T1000 (cell line): Measurements from ENCODE around the gene NFIC.
A peak's percentile ranks its signal among the peaks of the same experiment; 100 is the strongest.
"Not testable (repeated sequence)": the region's sequence is repeated elsewhere in the genome, so short reads cannot be mapped to it uniquely, and the experiment has no call there.

Experiments used
- DNase-seq: peaks from one replicate; lab custom pipeline; 2025; ENCODE audit warnings: mixed read lengths; lab: John Stamatoyannopoulos, UW

NFIC gene

GRCh38 chr19:3421656-3422055 is 55.3 kb downstream of the NFIC start:
- not testable (repeated sequence) for DNase-seq

GRCh38 chr19:3423183-3423829 is 56.9 kb downstream of the NFIC start:
- no peak for DNase-seq

- no peak for DNase-seq
Observed at GRCh38 chr19:3426433-3426832, 60.0 kb downstream of the NFIC start.

- DNase-seq, result not testable (repeated sequence)
Observed at GRCh38 chr19:3430366-3430680, 63.9 kb downstream of the NFIC start.

GRCh38 chr19:3431760-3432397 is 65.5 kb downstream of the NFIC start:
- DNase-seq, result no peak

GRCh38 chr19:3433313-3433712 is 66.9 kb downstream of the NFIC start:
- no peak for DNase-seq

- no peak for DNase-seq
Observed at GRCh38 chr19:3433805-3434540, 67.6 kb downstream of the NFIC start.

- DNase-seq, result peak; percentile 94
Observed at GRCh38 chr19:3434630-3435553, 68.5 kb downstream of the NFIC start.

- DNase-seq, result no peak
Observed at GRCh38 chr19:3440082-3440481, 73.7 kb downstream of the NFIC start.

GRCh38 chr19:3441089-3441985 is 75.0 kb downstream of the NFIC start:
- no peak for DNase-seq

GRCh38 chr19:3441986-3442329 is 75.6 kb downstream of the NFIC start:
- no peak for DNase-seq

- no peak for DNase-seq
Observed at GRCh38 chr19:3442487-3443071, 76.2 kb downstream of the NFIC start.

- DNase-seq, result no peak
Observed at GRCh38 chr19:3443840-3444694, 77.7 kb downstream of the NFIC start.

- no peak for DNase-seq
Observed at GRCh38 chr19:3444695-3445234, 78.4 kb downstream of the NFIC start.

GRCh38 chr19:3446657-3447056 is 80.3 kb downstream of the NFIC start:
- not testable (repeated sequence) for DNase-seq

GRCh38 chr19:3448616-3449334 is 82.4 kb downstream of the NFIC start:
- DNase-seq, result no peak

GRCh38 chr19:3450796-3451411 is 84.5 kb downstream of the NFIC start:
- peak; percentile 83 for DNase-seq

- no peak for DNase-seq
Observed at GRCh38 chr19:3451451-3451866, 85.1 kb downstream of the NFIC start.
